Measurements from ENCODE around the gene PPP1R15B.

PPP1R15B gene

GRCh38 chr1:204411451-204412204, at the start of gene PPP1R15B:
PPP1R15B (minus strand) TSS chr1:204411817; CDS start chr1:204411411, 406 bp downstream.
- peak; percentile 94 for DNase-seq

GRCh38 chr1:204460346-204460745, 48.7 kb upstream of the PPP1R15B start:
- DNase-seq = no peak

GRCh38 chr1:204459706-204460105, 48.1 kb upstream of the PPP1R15B start:
- no peak for DNase-seq

GRCh38 chr1:204457666-204458065, 46.0 kb upstream of the PPP1R15B start:
- no peak for DNase-seq

GRCh38 chr1:204456826-204457442, 45.3 kb upstream of the PPP1R15B start:
- DNase-seq = no peak

GRCh38 chr1:204455831-204456145, 44.2 kb upstream of the PPP1R15B start:
- no peak for DNase-seq

- no peak for DNase-seq
Measured at GRCh38 chr1:204455063-204455830, 43.6 kb upstream of the PPP1R15B start.

- DNase-seq = no peak
Measured at GRCh38 chr1:204454476-204454875, 42.9 kb upstream of the PPP1R15B start.

GRCh38 chr1:204453141-204453772, 41.6 kb upstream of the PPP1R15B start:
- no peak for DNase-seq

GRCh38 chr1:204451352-204452124, 39.9 kb upstream of the PPP1R15B start:
- DNase-seq = no peak

- no peak for DNase-seq
Measured at GRCh38 chr1:204450461-204451257, 39.0 kb upstream of the PPP1R15B start.

GRCh38 chr1:204449678-204450280, 38.2 kb upstream of the PPP1R15B start:
- DNase-seq = no peak

GRCh38 chr1:204448991-204449677, 37.5 kb upstream of the PPP1R15B start:
- no peak for DNase-seq

GRCh38 chr1:204448344-204448964, 36.8 kb upstream of the PPP1R15B start:
- DNase-seq = no peak

GRCh38 chr1:204447736-204448135, 36.1 kb upstream of the PPP1R15B start:
- no peak for DNase-seq

GRCh38 chr1:204447190-204447589, 35.6 kb upstream of the PPP1R15B start:
- no peak for DNase-seq

GRCh38 chr1:204446413-204447111, 34.9 kb upstream of the PPP1R15B start:
- peak; percentile 42 for DNase-seq

- no peak for DNase-seq
Measured at GRCh38 chr1:204445860-204446412, 34.3 kb upstream of the PPP1R15B start.

All from KG1 (cell line).